ENCODE measurements around the gene EDEM3.

DNA sequence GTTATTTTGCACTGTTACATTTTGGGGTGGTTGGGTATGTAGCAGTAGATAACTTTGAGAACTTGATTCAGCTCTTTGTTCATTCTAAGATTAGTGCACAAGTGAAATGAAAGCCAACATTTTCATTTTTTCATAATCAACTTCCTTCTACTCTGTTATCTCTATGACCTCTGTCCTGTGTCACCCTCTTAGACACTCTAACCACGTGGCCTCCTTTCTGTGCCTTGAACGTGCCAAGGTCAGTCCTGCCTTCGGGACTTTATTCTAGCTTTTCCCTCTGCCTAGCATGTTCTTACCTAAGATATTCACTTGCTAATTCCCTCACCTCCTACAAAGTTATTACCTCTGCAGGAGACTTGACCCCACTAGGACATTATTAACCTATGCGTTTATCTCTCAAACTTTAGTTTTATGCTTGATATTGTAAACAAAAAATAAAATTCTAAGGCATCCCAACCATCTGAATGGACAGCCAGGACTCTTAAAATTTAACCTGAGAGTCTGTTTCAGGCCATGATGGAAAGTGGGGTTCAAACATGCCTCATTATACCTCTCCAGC lies 19.2 kb upstream of the EDEM3 start:
- TF ChIP-seq, protein P1, sequence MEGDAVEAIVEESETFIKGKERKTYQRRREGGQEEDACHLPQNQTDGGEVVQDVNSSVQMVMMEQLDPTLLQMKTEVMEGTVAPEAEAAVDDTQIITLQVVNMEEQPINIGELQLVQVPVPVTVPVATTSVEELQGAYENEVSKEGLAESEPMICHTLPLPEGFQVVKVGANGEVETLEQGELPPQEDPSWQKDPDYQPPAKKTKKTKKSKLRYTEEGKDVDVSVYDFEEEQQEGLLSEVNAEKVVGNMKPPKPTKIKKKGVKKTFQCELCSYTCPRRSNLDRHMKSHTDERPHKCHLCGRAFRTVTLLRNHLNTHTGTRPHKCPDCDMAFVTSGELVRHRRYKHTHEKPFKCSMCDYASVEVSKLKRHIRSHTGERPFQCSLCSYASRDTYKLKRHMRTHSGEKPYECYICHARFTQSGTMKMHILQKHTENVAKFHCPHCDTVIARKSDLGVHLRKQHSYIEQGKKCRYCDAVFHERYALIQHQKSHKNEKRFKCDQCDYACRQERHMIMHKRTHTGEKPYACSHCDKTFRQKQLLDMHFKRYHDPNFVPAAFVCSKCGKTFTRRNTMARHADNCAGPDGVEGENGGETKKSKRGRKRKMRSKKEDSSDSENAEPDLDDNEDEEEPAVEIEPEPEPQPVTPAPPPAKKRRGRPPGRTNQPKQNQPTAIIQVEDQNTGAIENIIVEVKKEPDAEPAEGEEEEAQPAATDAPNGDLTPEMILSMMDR (conservative IDR thresholded peaks at IDR 0.05) = no peak
- TF ChIP-seq EZH2 (IDR thresholded peaks at IDR 0.05; ENCODE audit: low read depth) = no peak
